ENCODE measurements around the gene POLN.
"Not testable (repeated sequence)": the region's sequence is repeated elsewhere in the genome, so short reads cannot be mapped to it uniquely, and the experiment has no call there.

POLN gene

DNA sequence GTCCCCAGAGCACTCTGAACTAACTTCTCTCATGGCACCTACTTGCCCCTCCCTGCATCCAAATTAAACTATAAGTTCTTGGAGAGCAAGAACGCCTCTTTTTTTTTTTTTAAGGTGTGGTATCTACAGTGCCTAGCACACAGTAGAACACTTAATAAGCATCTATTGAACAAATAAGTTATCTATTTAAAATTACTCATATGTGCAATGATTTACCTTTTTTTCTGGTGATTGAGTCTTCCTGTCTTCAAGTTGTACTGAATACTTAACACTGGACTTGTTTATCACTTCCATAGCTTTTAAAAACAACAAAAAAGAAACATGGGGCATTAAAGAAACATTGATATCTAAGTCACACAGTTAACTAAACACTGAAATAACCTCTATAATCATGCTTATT is 29.1 kb downstream of the POLN start:
- DNase-seq, result no peak

DNA sequence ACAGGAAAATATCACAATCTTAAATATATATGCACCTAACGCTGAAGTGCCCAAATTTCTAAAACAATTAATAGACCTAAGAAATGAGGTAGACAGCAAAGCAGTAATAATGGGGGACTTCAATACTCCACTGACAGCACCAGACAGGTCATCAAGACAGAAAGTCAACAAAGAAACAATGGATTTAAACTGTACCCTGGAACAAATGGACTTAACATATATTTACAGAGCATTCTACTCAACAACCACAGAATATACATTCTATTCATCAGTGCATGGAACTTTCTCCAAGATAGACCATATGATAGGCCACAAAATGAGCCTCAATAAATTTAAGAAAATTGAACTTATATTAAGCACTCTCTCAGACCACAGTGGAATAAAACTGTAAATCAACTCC is 39.1 kb downstream of the POLN start:
- not testable (repeated sequence) for DNase-seq

DNA sequence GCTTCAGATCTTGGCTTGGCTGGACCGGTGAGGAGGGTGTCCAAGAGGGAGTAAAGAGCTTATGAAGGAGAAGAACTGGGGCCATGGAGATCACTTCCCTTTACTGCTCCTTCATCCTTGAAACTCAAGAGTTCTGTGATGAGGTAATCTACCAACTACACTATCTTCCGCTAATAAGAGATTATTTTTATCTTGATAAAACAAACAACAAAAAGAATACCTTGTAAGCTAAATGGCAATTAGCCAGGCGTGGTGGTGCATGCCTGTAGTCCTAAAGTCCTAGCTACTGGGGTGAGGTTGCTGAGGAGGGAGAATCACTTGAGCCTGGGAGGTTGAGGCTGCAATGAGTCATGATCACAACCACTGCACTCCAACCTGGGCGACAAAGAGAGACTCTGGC is 47.4 kb downstream of the POLN start:
- no peak for DNase-seq

DNA sequence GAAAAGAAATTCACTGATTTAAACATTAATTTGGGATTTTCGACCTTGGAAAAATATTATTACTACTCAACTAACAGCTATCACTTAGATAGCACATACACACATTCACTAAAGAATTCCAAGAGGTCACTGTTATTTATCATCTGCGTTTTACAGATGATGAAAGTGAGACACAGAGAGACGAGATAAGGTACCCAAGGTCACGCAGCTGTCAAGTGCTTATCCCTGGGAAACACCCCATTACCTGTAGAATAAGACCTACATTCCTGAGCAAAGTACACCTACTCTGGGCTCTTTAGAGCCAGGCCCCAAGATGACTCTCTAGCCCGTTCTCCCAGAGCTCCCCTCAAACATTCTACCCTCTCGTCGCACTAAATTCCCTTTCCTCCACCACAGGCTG is 48.6 kb downstream of the POLN start:
- DNase-seq, result no peak

DNA sequence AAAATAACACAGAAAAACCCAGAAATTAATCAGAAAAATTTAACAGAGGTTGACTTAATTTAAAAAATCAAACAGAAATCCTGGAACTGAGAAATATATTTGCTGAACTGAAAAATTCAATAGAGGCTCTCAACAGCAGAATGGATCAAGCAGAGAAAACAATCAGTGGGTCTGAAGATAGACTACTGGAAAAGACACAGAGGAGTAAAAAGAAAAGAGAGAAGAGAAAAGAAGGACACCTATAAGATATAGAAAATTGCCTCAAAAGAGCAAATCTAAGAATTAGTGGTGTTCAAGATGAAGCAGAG is 55.1 kb downstream of the POLN start:
- DNase-seq, result no peak

DNA sequence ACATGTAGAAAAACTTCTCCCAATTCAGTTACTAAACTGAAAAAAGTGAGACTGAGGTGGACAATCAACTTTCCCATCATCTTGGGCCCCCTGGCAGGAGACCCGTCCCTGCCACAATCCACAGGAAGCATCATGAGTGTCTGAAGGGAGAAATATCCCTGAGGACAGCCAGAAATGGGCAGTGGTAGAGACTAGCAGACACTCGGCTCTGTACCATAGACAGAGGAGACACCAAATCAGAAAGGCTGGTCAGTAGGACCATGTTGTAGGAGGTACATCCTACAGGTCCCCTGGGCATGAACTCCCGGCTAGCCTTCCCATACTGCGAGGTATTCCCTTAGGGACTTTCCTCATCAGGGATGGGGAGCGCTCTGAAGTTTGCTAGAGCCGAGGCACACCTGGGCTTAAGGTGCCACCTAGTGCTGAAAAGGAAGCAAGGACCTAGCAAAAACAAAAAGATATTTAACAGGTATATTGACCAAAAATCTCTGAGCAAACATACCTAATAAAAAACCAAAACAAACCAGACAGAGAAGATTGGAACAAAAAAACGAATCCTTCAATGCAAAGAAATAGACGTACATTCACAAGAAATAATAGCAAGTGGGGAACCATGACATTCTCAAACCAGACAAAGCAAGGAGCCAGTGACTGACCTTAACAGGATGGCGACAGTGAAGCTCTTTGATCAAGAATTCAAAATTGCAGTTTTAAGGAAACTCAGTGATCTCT is 55.6 kb downstream of the POLN start:
- DNase-seq, result no peak

DNA sequence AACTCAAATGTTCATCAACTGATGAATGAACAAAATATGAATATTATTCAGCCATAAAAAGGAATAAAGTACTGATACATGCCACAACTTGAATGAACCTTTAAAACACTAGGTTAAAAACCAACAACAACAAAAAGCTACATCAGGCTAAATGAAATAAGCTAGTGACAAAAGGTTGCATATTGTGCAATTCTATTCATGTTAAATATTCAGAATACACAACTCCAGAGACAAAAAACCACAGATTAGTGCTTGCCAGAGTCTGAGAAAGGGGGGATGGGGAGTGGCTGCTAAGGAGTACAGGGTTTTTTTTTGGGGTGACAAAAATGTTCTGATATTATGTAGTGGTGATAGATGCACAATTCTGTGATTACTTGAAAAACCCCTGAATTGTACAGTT is 58.5 kb downstream of the POLN start:
- DNase-seq, result no peak

DNA sequence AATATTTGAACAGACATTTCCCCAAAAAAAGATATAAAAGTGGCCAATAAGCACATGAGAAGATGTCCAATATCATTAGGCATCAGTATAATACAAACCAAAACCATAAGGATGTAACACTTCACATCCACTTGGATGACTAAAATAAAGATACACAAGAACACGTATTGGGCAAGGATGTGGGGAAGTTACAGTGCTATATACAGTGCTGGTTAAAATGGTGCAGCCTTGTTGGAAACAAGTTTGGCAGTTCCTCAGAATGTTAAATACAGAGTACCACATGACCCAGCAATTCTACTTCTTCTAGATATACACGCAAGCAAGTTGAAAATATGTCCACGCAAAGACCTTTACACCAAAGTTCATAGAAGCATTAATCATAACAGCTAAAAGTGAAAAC is 58.9 kb downstream of the POLN start:
- no peak for DNase-seq

DNA sequence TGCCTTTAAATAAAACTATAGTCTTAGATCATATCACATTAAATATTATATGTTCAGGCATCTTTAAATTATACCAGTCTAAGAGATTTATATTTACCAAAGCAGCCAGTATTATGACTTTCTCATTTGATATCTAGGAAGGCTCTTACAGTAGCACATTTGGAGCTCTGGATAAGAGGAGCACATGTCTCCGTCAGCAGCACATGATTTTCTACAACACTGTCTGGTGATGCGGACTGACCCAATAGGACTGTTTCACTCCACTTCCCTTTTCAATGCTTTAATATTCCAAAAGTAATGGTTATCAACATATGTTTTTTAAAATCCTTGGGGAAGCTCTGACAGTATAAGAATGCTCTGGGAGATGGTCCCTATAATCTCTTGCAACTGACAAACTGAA is 61.5 kb downstream of the POLN start:
- no peak for DNase-seq

DNA sequence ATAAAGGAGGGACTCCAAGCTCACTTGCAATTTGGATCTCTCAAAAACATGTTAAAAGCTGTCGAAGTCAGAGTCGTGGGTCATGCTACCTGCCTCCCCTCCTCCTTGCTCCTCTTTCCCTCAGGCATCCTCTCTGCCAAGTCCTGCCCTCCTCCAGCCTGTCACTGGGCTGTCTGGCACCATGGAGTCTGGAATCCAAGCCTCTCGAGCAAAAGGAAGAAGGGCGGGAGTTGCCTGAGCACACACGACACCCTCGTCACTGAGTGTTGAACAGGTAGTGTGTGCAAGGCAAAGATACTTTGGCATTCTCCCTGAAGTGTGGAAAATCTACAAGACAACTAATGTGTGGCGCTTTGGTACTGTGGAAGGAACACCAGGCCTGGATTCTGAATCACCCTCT is 62.2 kb downstream of the POLN start:
- no peak for DNase-seq

DNA sequence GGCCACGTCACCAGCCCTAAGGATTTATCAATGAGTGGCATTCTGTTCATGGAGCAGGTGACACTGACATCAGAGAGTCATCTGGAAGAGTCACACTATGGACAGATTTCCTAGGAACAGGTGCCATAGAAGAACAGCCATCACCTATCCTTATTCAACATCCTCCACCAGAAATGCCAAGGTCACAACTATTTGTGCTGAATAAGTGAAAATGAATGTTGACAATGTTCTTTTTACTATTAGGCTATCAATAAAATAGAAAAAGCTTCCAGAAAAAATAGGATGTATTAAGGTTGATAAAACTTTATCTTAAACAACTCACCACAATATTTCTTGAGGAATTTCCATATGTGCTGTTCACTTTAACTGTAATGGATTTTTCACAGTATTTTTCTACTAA is 62.9 kb downstream of the POLN start:
- DNase-seq, result no peak

DNA sequence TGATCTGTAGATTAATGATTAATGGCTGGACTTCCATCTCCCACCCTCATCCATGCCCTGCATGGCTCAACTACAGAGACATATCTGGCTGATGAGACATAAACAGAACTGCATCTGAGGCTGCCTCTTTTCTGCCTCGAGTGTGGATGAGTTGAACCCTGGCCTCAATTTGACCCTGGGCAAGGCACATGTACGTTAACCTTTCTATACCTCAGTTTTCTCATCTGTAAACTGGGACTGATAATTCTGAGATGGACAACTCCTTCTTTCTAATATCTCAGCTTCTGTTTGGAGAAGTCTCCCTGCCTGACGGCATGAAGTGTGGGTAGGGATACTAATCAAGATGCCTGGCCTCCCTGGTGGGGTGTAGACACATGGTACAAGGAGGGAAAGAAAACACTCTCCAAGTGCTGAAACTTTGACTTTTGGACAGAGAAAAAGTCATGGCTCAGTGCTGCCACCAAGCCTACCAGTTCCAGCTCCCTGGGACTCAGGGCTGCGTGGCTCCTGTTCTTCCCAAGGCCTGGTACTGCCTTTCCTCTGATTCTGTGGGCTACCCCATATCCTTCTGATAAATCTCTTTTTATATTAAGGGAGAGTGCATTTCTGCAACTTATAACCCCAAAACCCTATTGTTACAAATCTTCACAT is 64.4 kb downstream of the POLN start:
- DNase-seq, result no peak

DNA sequence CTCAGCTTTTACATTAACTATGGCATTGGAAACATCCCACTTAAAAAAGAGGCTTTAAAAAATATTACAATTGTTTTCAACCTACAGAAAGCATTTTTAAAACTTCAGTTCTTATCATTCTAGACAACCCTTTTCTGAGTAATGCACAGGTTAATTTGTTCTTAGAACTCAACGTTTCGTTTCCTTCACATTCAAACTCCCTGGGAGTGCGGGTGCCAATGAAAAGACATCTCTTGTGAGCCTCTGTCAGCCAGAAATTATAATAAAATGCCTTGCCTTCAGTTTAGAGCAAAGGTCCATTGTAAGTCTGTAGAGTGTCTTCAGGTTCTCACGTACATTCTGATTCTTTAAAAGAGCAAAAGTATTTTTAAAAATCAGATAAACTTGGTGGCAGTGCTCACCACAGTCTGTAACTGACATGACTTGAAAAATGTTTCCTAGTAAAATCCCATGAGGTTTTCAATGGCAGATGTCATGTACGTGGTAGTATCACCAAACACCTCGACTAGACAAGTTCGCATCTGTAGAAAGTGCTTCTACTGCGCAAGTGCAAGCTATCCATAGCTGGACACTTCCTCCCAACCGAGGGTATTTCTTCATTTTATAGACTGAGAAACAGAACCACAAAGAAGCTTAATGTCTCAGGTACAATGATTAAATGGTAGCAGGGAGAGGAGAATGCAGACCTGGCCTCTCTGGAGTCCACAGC is 65.8 kb downstream of the POLN start:
- no peak for DNase-seq

DNA sequence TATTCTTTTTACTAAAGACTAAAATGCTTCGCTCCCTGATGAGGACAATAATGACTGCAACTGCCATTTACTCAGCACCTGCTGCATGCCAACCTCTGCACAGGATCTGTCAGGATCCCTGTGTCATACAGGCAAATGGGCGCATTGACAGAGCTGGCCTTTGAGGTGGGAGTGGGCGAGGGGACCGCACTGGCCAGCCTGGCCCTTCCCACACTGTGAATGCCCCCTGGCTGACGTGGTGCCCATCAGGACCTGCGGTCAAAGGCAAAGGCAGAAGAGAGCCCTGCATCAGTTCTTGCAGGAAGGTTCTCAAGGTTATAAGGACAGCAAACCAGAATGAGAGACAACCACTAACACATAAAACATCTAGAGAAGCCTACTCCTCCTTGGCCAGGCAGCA is 67.9 kb downstream of the POLN start:
- no peak for DNase-seq

DNA sequence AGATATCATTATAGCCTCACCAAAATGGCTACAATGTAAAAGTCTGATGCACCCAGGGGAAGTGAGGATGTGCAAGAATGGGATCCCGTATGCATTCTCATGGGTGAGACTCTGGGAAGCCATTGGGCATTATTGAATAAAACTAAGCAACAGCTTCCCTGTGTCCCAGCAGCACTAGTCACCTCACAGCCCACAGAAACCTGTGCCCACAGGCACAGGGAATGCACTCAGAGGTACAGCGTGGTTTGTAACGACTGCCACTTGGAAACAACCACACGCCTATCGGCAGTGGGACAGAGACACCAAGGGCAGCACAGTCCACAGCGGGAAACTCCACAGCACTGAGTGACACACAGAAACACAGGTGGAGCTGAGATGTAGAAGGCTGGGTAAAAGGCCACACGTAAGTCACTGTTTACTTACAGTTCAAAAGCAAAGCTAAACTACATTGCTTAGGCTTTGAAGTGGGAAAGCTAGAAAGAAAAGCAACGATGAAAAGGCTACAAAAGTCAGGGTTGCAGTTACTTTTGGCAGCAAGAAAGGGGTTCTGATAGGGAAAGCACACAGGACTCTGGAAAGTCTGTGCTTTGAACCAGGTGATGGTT is 69.2 kb downstream of the POLN start:
- no peak for DNase-seq

DNA sequence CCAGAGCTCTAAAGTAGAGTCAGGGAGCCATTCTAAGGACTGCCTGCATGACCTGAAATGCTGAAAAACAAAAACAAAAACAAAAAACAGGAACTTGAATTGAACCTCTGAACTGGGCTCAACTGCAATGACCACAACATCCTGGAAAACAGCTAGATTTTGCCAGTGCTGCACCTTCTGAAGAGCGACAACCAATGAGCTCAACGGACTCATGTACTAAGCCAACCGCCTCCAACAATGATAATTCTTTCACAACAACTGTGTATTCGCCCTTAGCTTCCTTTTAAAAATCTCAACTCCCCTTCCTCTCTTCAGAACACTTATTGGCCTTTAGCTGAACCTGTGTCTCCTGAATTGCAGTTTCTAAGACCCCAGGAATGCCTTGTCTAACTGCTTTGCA is 69.8 kb downstream of the POLN start:
- DNase-seq, result no peak

DNA sequence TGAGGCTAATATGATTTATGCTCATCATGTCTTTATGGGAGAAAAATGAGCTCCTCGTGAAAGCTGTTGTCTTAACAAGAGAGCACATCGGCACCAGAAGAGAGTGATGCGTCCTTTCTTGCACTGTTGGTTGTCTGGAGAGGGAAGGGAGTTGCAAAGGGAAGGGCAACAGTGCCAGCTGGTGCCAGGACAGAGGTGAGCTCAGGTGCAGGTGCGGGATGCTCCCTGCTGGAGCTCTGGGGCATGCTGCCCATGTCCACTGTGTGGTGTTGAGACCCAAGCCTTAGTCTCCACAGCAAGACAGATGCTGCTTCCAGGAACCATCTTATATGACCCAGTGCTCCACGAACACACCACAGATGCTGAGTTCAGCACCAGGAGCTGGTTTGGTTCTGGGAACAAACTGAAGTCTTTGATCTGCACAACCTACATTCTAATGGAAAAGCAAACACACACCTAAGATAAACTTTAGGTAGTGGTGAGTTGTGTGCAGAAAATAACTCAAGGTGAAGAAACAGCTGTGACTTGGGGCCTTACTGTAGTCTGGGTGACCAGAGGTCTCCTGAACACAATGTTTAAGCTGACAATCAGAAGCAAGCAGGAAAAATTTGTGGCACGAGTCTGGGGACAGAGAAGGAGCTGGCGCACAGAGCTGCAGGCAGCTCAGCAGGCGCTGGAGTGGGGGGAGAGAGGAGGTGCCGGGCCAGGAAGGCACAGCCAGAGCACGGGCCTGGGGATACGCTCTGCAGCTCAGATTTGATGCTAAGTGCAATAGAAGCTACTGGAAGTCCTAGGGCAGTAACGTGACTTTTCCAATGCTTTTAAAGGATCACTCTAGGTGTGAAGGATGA is 73.2 kb downstream of the POLN start:
- no peak for DNase-seq

DNA sequence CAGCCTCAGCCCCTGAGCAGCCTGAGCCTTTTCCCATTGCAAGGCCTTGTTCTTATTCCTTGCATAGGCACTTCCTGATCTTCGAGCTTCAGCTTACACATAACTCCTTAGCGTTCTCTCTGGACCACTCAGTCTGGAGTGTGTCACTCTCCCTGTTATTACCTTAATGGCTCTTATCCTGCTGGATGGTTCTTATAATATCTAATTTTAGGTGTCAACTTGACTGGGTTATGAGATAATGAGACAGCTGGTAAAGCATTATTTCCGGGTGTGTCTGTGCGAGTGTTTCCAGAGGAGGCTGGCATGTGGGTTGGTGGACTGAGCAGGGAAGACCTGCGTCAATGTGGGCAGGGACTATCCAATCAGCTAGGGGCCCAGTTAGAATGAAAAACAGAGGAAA is 75.7 kb downstream of the POLN start:
- DNase-seq, result no peak

DNA sequence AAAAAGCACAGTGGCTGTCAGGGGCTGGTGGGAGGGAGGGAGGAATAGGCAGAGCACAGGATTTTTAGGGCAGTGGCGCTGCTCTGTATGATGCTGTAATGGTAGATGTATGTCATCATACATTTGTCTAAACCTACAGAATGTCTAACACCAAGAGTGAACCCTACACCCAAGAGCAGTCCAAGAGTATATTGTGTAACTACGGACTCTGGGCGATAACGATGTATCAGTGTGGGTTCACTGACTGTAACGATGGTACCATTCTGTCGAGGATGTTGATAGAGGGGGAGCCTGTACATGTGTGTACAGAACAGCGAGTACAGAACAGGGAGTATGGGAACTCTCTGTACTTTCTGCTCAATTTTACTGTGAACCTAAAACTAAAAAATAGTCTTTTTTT is 76.5 kb downstream of the POLN start:
- DNase-seq, result no peak

DNA sequence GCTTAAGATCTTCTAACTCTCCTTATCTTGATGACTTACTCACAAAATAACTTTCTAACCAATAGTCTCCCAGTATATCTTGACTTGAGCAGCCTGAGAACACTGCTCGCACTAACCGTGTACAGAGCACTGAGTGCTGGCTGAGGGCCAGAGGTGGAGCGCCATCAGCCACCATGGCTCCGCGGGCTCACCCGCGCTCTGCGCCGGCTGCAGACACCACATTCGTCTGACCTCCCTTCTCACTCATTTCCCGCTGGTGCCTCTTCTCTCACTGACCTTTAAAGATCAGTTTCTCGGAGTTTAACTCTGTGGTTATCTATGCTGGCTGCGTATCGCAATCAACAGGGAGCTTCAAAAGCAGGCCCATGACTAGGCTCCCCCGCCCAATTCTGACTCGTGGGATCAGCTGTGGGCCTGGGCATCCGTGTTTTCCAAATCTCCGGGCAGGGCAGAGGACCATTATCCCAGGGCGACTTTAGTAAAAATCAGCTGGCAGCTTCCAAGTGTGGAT is 78.6 kb downstream of the POLN start:
- DNase-seq, result no peak

DNA sequence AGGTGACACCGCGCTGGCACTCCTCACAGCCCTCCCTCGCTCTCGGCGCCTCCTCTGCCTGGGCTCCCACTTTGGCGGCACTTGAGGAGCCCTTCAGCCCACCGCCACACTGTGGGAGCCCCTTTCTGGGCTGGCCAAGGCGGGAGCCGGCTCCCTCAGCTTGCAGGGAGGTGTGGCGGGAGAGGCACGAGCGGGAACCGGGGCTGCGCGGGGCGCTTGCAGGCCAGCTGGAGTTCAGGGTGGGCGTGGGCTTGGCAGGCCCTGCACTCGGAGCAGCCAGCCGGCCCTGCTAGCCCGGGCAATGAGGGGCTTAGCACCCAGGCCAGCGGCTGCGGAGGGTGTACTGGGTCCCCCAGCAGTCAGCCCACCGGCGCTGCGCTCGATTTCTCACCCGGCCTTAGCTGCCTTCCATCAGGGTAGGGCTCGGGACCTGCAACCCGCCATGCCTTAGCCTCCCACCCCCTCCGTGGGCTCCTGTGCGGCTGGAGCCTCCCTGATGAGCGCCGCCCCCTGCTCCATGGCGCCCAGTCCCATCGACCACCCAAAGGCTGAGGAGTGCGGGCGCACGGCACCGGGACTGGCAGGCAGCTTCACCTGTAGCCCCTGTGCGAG is 80.7 kb downstream of the POLN start:
- not testable (repeated sequence) for DNase-seq

DNA sequence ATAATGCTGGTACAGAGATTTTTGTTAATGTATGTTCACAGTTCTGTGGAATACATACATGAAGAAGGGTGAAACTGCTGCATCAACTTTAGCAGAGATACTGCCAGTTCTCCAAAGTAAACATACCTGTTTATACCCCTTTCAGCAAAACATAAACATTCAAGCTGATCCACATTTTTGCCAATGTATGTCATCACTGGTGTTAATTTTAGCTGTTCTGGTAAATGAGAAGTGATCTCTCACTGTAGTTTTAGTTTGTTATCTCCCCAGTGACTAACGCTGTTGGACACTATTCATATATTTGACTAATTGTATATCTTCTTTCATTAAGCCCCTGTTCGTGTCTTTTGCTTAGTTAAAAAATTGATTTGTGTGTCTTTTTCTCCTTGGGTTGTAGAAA is 82.0 kb downstream of the POLN start:
- no peak for DNase-seq

DNA sequence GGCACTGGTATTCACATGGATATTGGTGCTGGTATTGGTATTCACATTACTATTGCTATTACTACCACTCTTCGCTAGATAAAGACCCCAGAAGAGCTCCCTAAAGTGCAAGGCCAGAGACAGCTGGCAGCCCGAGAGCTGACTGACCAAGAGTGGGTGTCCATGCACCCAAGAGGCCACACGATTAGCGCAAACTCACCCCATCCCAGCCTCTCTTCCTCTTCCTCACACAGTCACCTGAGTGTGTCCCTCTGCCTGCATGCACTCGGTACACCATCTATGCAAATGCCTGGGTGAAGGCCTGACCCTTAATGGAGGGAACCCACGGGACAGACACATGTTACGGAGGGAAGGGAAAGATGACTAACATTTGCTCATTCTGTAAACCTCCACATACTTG is 86.7 kb downstream of the POLN start:
- no peak for DNase-seq

Measured in stimulated activated CD4-positive, alpha-beta T cell treated with anti-CD3 and anti-CD28 coated beads, Interleukin-12 subunit alpha, Interleukin-12 subunit beta, amount 100 ng/mL, for 4 hours (primary cell).